ENCODE data around the gene RYR2. TPM values are rescaled to one million over a fixed set of nuclear protein-coding genes. Genes with fewer than 3 reads are reported as not detected.

RYR2 gene
- total and polyA plus RNA-seq, 8 donors, result 0.25 to 33.5 (median 2.5) TPM

- intact Hi-C loops (cut with DNase I; ENCODE audit: low total_unique reads), result no loop called here
- TF ChIP-seq EP300 (IDR thresholded peaks at IDR 0.05), result no peak
- 67 to 85% (median 79%) methylated on average over 5 of the region's 5 CpGs for WGBS, 5 donors
These were observed 622.4 kb downstream of the RYR2 start for GRCh38 chr1:237664348-237664747.

DNA sequence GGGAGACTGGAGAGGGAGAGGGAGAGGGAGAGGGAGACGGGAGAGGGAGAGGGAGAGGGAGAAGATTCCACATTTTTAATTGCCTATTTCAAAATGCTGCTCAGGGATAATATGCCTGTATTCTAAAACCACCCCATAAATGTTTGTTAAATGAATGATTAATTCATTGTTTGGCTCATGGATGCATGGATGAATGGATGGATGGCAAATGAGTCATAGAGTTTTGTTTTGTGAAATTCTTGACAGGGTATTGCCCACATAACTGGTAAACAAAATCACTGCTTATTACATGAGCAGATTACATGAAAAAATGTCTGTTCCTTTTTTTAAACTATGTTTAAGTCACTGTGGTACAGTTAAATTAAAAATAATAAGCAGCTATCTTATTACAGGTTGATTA, 628.3 kb downstream of the RYR2 start:
- WGBS, 5 donors, result 64 to 80% (median 78%) methylated on average over 1 of the region's 1 CpG; no CpG with 5 or more reads in 1 of the 5 donors
- intact Hi-C loops (cut with DNase I; ENCODE audit: low total_unique reads), result no loop called here
- no peaks in the 10 kb centered on the region for H3K27me3 ChIP-seq

More at GRCh38 chr1:237664348-237664747, 622.4 kb downstream of the RYR2 start:
- no peaks in the 10 kb centered on the region for H3K9me3 ChIP-seq
- peaks cover 0 to 9% (median 0%) of the 10 kb centered on the region in 4 donors for H3K36me3 ChIP-seq
- H3K27me3 ChIP-seq, result no peaks in the 10 kb centered on the region
- no peaks in the 10 kb centered on the region for H3K4me1 ChIP-seq
- no peak overlapping the region for H3K4me3 ChIP-seq
- no peak for DNase-seq
- H3K27ac ChIP-seq, result no peak overlapping the region

DNA sequence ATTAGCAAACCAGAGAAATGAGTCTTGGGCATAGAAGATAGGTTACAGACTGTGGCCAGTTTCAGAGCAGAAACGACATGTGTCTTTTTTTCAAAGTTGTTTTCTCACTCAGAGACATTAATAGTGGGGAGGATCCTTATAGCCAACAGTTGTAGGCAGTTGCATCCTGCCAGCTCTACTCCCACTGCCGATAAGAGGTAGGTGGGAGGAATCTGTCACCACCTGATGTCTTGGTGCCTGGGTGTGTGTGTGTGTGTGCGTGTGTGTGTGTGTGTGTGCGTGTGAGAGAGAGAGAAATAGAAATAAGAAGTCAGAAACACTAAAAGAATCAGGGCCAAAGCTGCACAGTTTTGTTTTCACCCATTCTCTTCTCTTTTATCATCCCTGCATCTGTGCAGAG, 629.3 kb downstream of the RYR2 start:
- intact Hi-C loops (cut with DNase I; ENCODE audit: low total_unique reads), result no loop called here
- TF ChIP-seq EP300 (IDR thresholded peaks at IDR 0.05), result no peak
- TF ChIP-seq POLR2AphosphoS5 (IDR thresholded peaks at IDR 0.05), result no peak
- TF ChIP-seq, protein P1, sequence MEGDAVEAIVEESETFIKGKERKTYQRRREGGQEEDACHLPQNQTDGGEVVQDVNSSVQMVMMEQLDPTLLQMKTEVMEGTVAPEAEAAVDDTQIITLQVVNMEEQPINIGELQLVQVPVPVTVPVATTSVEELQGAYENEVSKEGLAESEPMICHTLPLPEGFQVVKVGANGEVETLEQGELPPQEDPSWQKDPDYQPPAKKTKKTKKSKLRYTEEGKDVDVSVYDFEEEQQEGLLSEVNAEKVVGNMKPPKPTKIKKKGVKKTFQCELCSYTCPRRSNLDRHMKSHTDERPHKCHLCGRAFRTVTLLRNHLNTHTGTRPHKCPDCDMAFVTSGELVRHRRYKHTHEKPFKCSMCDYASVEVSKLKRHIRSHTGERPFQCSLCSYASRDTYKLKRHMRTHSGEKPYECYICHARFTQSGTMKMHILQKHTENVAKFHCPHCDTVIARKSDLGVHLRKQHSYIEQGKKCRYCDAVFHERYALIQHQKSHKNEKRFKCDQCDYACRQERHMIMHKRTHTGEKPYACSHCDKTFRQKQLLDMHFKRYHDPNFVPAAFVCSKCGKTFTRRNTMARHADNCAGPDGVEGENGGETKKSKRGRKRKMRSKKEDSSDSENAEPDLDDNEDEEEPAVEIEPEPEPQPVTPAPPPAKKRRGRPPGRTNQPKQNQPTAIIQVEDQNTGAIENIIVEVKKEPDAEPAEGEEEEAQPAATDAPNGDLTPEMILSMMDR (IDR thresholded peaks at IDR 0.05), result no peak
- TF ChIP-seq POLR2A (IDR thresholded peaks at IDR 0.05), result no peak
- H3K4me1 ChIP-seq, result no peaks in the 10 kb centered on the region
- H3K27me3 ChIP-seq, result no peaks in the 10 kb centered on the region
- H3K36me3 ChIP-seq, result no peaks in the 10 kb centered on the region
- 74 to 87% (median 80%) methylated on average over 4 of the region's 4 CpGs for WGBS, 5 donors
- no peak overlapping the region for H3K27ac ChIP-seq
- H3K4me3 ChIP-seq, result no peak overlapping the region
- H3K9me3 ChIP-seq, result no peaks in the 10 kb centered on the region
- no peak for DNase-seq

More for the DNA sequence above, 628.3 kb downstream of the RYR2 start:
- Histone ChIP-seq H3K36me3 (no peaks in the 10 kb centered on the region), H3K4me3 (no peak overlapping the region), H3K27ac (no peak overlapping the region), H3K9me3 (no peaks in the 10 kb centered on the region), H3K4me1 (no peaks in the 10 kb centered on the region)
- DNase-seq, result no peak
- TF ChIP-seq EP300 (IDR thresholded peaks at IDR 0.05) (no peak), POLR2A (IDR thresholded peaks at IDR 0.05) (no peak), POLR2AphosphoS5 (IDR thresholded peaks at IDR 0.05) (no peak)
- TF ChIP-seq, protein P1 (IDR thresholded peaks at IDR 0.05), result no peak

DNA sequence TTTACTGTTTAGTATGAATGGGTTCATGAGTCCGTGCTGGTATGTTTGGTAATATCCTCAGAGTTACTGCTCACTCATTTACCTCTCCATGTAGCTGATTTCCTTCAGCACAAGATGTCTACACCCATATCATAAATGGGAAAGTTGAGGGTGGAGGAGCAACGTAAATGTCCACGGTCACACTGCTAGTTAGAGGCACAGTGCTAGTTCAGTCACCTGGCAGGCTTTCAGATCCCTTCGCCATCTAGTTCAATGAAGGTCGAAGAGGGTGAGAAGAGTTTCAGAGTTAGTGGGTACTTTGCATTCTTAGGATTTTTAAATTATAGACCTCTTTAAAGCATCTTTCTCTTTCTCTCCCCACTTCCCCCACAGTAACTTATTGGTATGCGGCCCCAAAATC, 630.0 kb downstream of the RYR2 start:
- 77 to 90% (median 85%) methylated on average over 6 of the region's 6 CpGs for WGBS, 5 donors
- Histone ChIP-seq H3K27me3 (no peaks in the 10 kb centered on the region), H3K27ac (no peak overlapping the region), H3K9me3 (no peaks in the 10 kb centered on the region), H3K4me3 (no peak overlapping the region), H3K4me1 (no peaks in the 10 kb centered on the region), H3K36me3 (no peaks in the 10 kb centered on the region)
- TF ChIP-seq POLR2AphosphoS5 (IDR thresholded peaks at IDR 0.05), result no peak
- no peak for TF ChIP-seq POLR2A (IDR thresholded peaks at IDR 0.05)
- TF ChIP-seq, protein P1 (IDR thresholded peaks at IDR 0.05), result no peak
- no peak for TF ChIP-seq EP300 (IDR thresholded peaks at IDR 0.05)
- DNase-seq, result no peak
- intact Hi-C loops (cut with DNase I; ENCODE audit: low total_unique reads), result no loop called here

GRCh38 chr1:237672748-237673147, 630.8 kb downstream of the RYR2 start:
- Histone ChIP-seq H3K4me3 (no peak overlapping the region), H3K36me3 (no peaks in the 10 kb centered on the region), H3K4me1 (no peaks in the 10 kb centered on the region), H3K27me3 (no peaks in the 10 kb centered on the region), H3K27ac (no peak overlapping the region), H3K9me3 (no peaks in the 10 kb centered on the region)
- 22 to 56% (median 37%) methylated on average over 2 of the region's 2 CpGs for WGBS, 5 donors
- intact Hi-C loops (cut with DNase I; ENCODE audit: low total_unique reads), result no loop called here
- TF ChIP-seq EP300 (IDR thresholded peaks at IDR 0.05) (no peak), POLR2AphosphoS5 (IDR thresholded peaks at IDR 0.05) (no peak), POLR2A (IDR thresholded peaks at IDR 0.05) (no peak)
- TF ChIP-seq, protein P1 (IDR thresholded peaks at IDR 0.05), result no peak
- peak in 1 of 2 donors; percentile 26 for DNase-seq
